ENCODE measurements around the gene PLSCR5. TPM values are rescaled to one million over a fixed set of nuclear protein-coding genes. Genes with fewer than 3 reads are reported as not detected.

The PLSCR5 gene
- polyA plus RNA-seq, 1 of the 3 experiments (the other 2 are of a cell fraction) = not detected

- WGBS (ENCODE audit: low lambda C conversion rate) = 2% methylated on average over 1 of the region's 1 CpG
- H3F3A ChIP-seq (replicated peaks; ENCODE audit: insufficient read depth) = no peaks in the 10 kb centered on the region
- no peaks in the 10 kb centered on the region for H3K79me2 ChIP-seq (ENCODE audit: insufficient read depth)
- H3K9me2 ChIP-seq = no peaks in the 10 kb centered on the region
- H3K4me2 ChIP-seq = no peak overlapping the region
- H3K9ac ChIP-seq = no peak overlapping the region
- no peaks in the 10 kb centered on the region for H4K20me1 ChIP-seq (ENCODE audit: insufficient read depth)
- no peak overlapping the region for H2AFZ ChIP-seq (ENCODE audit: low read depth)
- no peaks in the 10 kb centered on the region for H3K36me3 ChIP-seq (replicated peaks in 1 of 2; ENCODE audit: control insufficient read depth in 1 of 2, insufficient read depth in 2 of 2, low read length in 1 of 2)
- peaks cover 7% of the 10 kb centered on the region; the same call in 1 of the 2 replicates for H3K27me3 ChIP-seq (ENCODE audit: insufficient read depth)
- H3K9me3 ChIP-seq = no peaks in the 10 kb centered on the region
- CTCF ChIA-PET = interaction anchor here (0.7 to 3.0 kb wide), 12 partner anchors 9 to 418 kb away, joined by 3 to 12 read pairs (median 4); no protein-coding TSS in a partner anchor
- no peak overlapping the region; a peak in 1 of 4 replicates for H3K4me3 ChIP-seq (ENCODE audit: low read depth in 2 of 2, low read length in 1 of 2)
- TF ChIP-seq EZH2phosphoT487 (IDR thresholded peaks at IDR 0.05; ENCODE audit: borderline replicate concordance, low read depth) (no peak), FOXM1 (IDR thresholded peaks at IDR 0.05; ENCODE audit: low read depth) (no peak), CTCF (IDR thresholded peaks at IDR 0.05) (peak; percentile 72), SMC3 (IDR thresholded peaks at IDR 0.05; ENCODE audit: low read depth, low read length) (peak; percentile 33; the same call in 1 of the 2 replicates), RAD21 (IDR thresholded peaks at IDR 0.05; ENCODE audit: low read length) (peak; percentile 57), RCOR1 (IDR thresholded peaks at IDR 0.05; ENCODE audit: low read length) (no peak)
- H3K4me1 ChIP-seq (ENCODE audit: control insufficient read depth in 1 of 2, insufficient read depth in 2 of 2, low read depth in 1 of 2, low read length in 1 of 2) = no peaks in the 10 kb centered on the region
- H3K27ac ChIP-seq (ENCODE audit: low read depth in 2 of 2, low read length in 1 of 2) = no peak overlapping the region
- peak; percentile 12 for DNase-seq
- POLR2A ChIA-PET = no interaction called here
Measured at GRCh38 chr3:146589899-146590508, 15.1 kb downstream of the PLSCR5 start.

- Histone ChIP-seq H2AFZ (ENCODE audit: low read depth) (no peak overlapping the region), H3K36me3 (replicated peaks in 1 of 2; ENCODE audit: control insufficient read depth in 1 of 2, insufficient read depth in 2 of 2, low read length in 1 of 2) (no peaks in the 10 kb centered on the region), H3K4me3 (ENCODE audit: low read depth in 2 of 2, low read length in 1 of 2) (no peak overlapping the region), H3K4me2 (no peak overlapping the region), H3K4me1 (ENCODE audit: control insufficient read depth in 1 of 2, insufficient read depth in 2 of 2, low read depth in 1 of 2, low read length in 1 of 2) (no peaks in the 10 kb centered on the region), H3K9me3 (no peaks in the 10 kb centered on the region), H3K9me2 (no peaks in the 10 kb centered on the region), H3K27ac (ENCODE audit: low read depth in 2 of 2, low read length in 1 of 2) (no peak overlapping the region), H4K20me1 (ENCODE audit: insufficient read depth) (no peaks in the 10 kb centered on the region), H3K9ac (no peak overlapping the region), H3F3A (replicated peaks; ENCODE audit: insufficient read depth) (no peaks in the 10 kb centered on the region), H3K27me3 (ENCODE audit: insufficient read depth) (peaks cover 7% of the 10 kb centered on the region; the same call in 1 of the 2 replicates), H3K79me2 (ENCODE audit: insufficient read depth) (no peaks in the 10 kb centered on the region)
- no peak for DNase-seq
- CTCF ChIA-PET = no interaction called here
- POLR2A ChIA-PET = no interaction called here
- TF ChIP-seq MEF2A (IDR thresholded peaks at IDR 0.05; ENCODE audit: borderline replicate concordance, low read depth) (no peak), GABPA (IDR thresholded peaks at IDR 0.05; ENCODE audit: low read depth) (no peak), ZBTB33 (IDR thresholded peaks at IDR 0.05; ENCODE audit: borderline replicate concordance, low read depth) (no peak), CTCF (IDR thresholded peaks at IDR 0.05) (no peak), SIN3A (IDR thresholded peaks at IDR 0.05; ENCODE audit: borderline replicate concordance, low read depth, low read length) (no peak), EZH2phosphoT487 (IDR thresholded peaks at IDR 0.05; ENCODE audit: borderline replicate concordance, low read depth) (no peak), GATA2 (CRISPR knock-in tag; IDR thresholded peaks at IDR 0.05) (no peak), TAF1 (IDR thresholded peaks at IDR 0.05; ENCODE audit: borderline replicate concordance, low read depth, low read length) (no peak), USF1 (IDR thresholded peaks at IDR 0.05; ENCODE audit: borderline replicate concordance, low read depth) (no peak), RFX5 (IDR thresholded peaks at IDR 0.05; ENCODE audit: low read length) (no peak), TCF12 (IDR thresholded peaks at IDR 0.05) (no peak), EP300 (IDR thresholded peaks at IDR 0.05; ENCODE audit: borderline replicate concordance in 1 of 2, low read depth in 1 of 2, low read length in 1 of 2) (no peak), PBX3 (IDR thresholded peaks at IDR 0.05) (no peak), MXI1 (IDR thresholded peaks at IDR 0.05; ENCODE audit: low read depth, low read length) (no peak)
Measured at GRCh38 chr3:146585156-146585555, 20.0 kb downstream of the PLSCR5 start.

Data from SK-N-SH (cell line).